ENCODE results near the gene NFE2L1.

- TF ChIP-seq CTCF (IDR thresholded peaks at IDR 0.05; ENCODE audit: poor library complexity): peak; percentile 99
- no peak for TF ChIP-seq EZH2phosphoT487 (IDR thresholded peaks at IDR 0.05; ENCODE audit: low read depth, severe bottlenecking, unreplicated experiment)
- TF ChIP-seq EZH2 (IDR thresholded peaks at IDR 0.05; ENCODE audit: borderline replicate concordance): no peak
Measured at GRCh38 chr17:48025040-48025903, 22.9 kb upstream of the NFE2L1 start.

Measured in hepatocyte (in vitro differentiated cells).